ENCODE data around the gene EIF4E1B.

Gene EIF4E1B

GRCh38 chr5:176603091-176603490 lies 27.4 kb upstream of the EIF4E1B start:
- in situ Hi-C loops (cut with HindIII; ENCODE audit: low sequenced_read_pairs): loop anchor here (25.0 kb wide), 1 partner anchor 166 kb away; the partner anchor contains the start of gene FAF2

GRCh38 chr5:176606032-176606431 lies 24.4 kb upstream of the EIF4E1B start:
- in situ Hi-C loops (cut with HindIII; ENCODE audit: low sequenced_read_pairs): loop anchor here (25.0 kb wide), 1 partner anchor 169 kb away; the partner anchor contains the start of gene FAF2

GRCh38 chr5:176606875-176607274 lies 23.6 kb upstream of the EIF4E1B start:
- in situ Hi-C loops (cut with HindIII; ENCODE audit: low sequenced_read_pairs): loop anchor here (25.0 kb wide), 1 partner anchor 170 kb away; the partner anchor contains the start of gene FAF2

- in situ Hi-C loops (cut with HindIII; ENCODE audit: low sequenced_read_pairs): loop anchor here (25.0 kb wide), 1 partner anchor 171 kb away; the partner anchor contains the start of gene FAF2
Measured at GRCh38 chr5:176608142-176608705, 22.3 kb upstream of the EIF4E1B start.

GRCh38 chr5:176608937-176609723 lies 21.3 kb upstream of the EIF4E1B start:
- in situ Hi-C loops (cut with HindIII; ENCODE audit: low sequenced_read_pairs): loop anchor here (25.0 kb wide), 1 partner anchor 172 kb away; the partner anchor contains the start of gene FAF2

- in situ Hi-C loops (cut with HindIII; ENCODE audit: low sequenced_read_pairs): loop anchor here (5.0 to 25.0 kb wide), 2 partner anchors 73 to 173 kb away; partner anchors contain the start of genes FAF2 and RNF44
Measured at GRCh38 chr5:176609724-176610434, 20.6 kb upstream of the EIF4E1B start, which contains the start of gene GPRIN1. GPRIN1 (minus strand) TSS chr5:176610156; CDS start chr5:176599834, 10,322 bp downstream.

- in situ Hi-C loops (cut with HindIII; ENCODE audit: low sequenced_read_pairs): loop anchor here (5.0 to 25.0 kb wide), 2 partner anchors 73 to 173 kb away; partner anchors contain the start of genes FAF2 and RNF44
Measured at GRCh38 chr5:176610435-176610773, 20.1 kb upstream of the EIF4E1B start.

GRCh38 chr5:176611435-176611834 lies 19.0 kb upstream of the EIF4E1B start:
- in situ Hi-C loops (cut with HindIII; ENCODE audit: low sequenced_read_pairs): loop anchor here (5.0 to 25.0 kb wide), 2 partner anchors 74 to 174 kb away; partner anchors contain the start of genes FAF2 and RNF44

GRCh38 chr5:176612008-176612407 lies 18.5 kb upstream of the EIF4E1B start:
- in situ Hi-C loops (cut with HindIII; ENCODE audit: low sequenced_read_pairs): loop anchor here (5.0 to 25.0 kb wide), 2 partner anchors 75 to 175 kb away; partner anchors contain the start of genes FAF2 and RNF44

- in situ Hi-C loops (cut with HindIII; ENCODE audit: low sequenced_read_pairs): loop anchor here (5.0 to 25.0 kb wide), 2 partner anchors 76 to 176 kb away; partner anchors contain the start of genes FAF2 and RNF44
Measured at GRCh38 chr5:176612855-176613254, 17.6 kb upstream of the EIF4E1B start.

GRCh38 chr5:176614805-176615478 lies 15.5 kb upstream of the EIF4E1B start:
- in situ Hi-C loops (cut with HindIII; ENCODE audit: low sequenced_read_pairs): loop anchor here (5.0 to 25.0 kb wide), 2 partner anchors 78 to 178 kb away; partner anchors contain the start of genes FAF2 and RNF44

- in situ Hi-C loops (cut with HindIII; ENCODE audit: low sequenced_read_pairs): loop anchor here (25.0 kb wide), 1 partner anchor 179 kb away; the partner anchor contains the start of gene FAF2
Measured at GRCh38 chr5:176616511-176616910, 14.0 kb upstream of the EIF4E1B start.

- in situ Hi-C loops (cut with HindIII; ENCODE audit: low sequenced_read_pairs): loop anchor here (25.0 kb wide), 1 partner anchor 181 kb away; the partner anchor contains the start of gene FAF2
Measured at GRCh38 chr5:176618783-176619182, 11.7 kb upstream of the EIF4E1B start.

- in situ Hi-C loops (cut with HindIII; ENCODE audit: low sequenced_read_pairs): loop anchor here (25.0 kb wide), 1 partner anchor 182 kb away; the partner anchor contains the start of gene FAF2
Measured at GRCh38 chr5:176619203-176619568, 11.3 kb upstream of the EIF4E1B start.

- in situ Hi-C loops (cut with HindIII; ENCODE audit: low sequenced_read_pairs): loop anchor here (25.0 kb wide), 1 partner anchor 182 kb away; the partner anchor contains the start of gene FAF2
Measured at GRCh38 chr5:176619569-176620332, 10.7 kb upstream of the EIF4E1B start.

- in situ Hi-C loops (cut with HindIII; ENCODE audit: low sequenced_read_pairs): loop anchor here (25.0 kb wide), 1 partner anchor 183 kb away; the partner anchor contains the start of gene FAF2
Measured at GRCh38 chr5:176620333-176620981, 10.0 kb upstream of the EIF4E1B start.

GRCh38 chr5:176621661-176622079 lies 8.8 kb upstream of the EIF4E1B start:
- in situ Hi-C loops (cut with HindIII; ENCODE audit: low sequenced_read_pairs): loop anchor here (25.0 kb wide), 1 partner anchor 184 kb away; the partner anchor contains the start of gene FAF2

- in situ Hi-C loops (cut with HindIII; ENCODE audit: low sequenced_read_pairs): loop anchor here (25.0 kb wide), 1 partner anchor 187 kb away; the partner anchor contains the start of gene FAF2
Measured at GRCh38 chr5:176624142-176624541, 6.3 kb upstream of the EIF4E1B start.

All from endothelial cell of hepatic sinusoid (primary cell).